ENCODE data around the gene TENM4.

The TENM4 gene

GRCh38 chr11:79441461-79441875 is 638 bp upstream of the TENM4 start:
- no peak overlapping the region for H3K9ac ChIP-seq (ENCODE audit: low read depth, low read length)
- peaks cover 61% of the 10 kb centered on the region for H3K27me3 ChIP-seq (ENCODE audit: control insufficient read depth, insufficient read depth, low read length)
- H3K4me1 ChIP-seq (ENCODE audit: control insufficient read depth, insufficient read depth, low read length), result peaks cover 4% of the 10 kb centered on the region
- no peaks in the 10 kb centered on the region for H3K36me3 ChIP-seq (ENCODE audit: control insufficient read depth, insufficient read depth, low read length)
- H3K4me3 ChIP-seq (ENCODE audit: low read depth, low read length), result peak overlapping the region; percentile 74
- no peaks in the 10 kb centered on the region for H3K9me3 ChIP-seq (ENCODE audit: control insufficient read depth, insufficient read depth, low read length)

- peaks cover 4% of the 10 kb centered on the region for H3K4me1 ChIP-seq (ENCODE audit: control insufficient read depth, insufficient read depth, low read length)
- no peaks in the 10 kb centered on the region for H3K36me3 ChIP-seq (ENCODE audit: control insufficient read depth, insufficient read depth, low read length)
- no peaks in the 10 kb centered on the region for H3K9me3 ChIP-seq (ENCODE audit: control insufficient read depth, insufficient read depth, low read length)
- peaks cover 75% of the 10 kb centered on the region for H3K27me3 ChIP-seq (ENCODE audit: control insufficient read depth, insufficient read depth, low read length)
- H3K4me3 ChIP-seq (ENCODE audit: low read depth, low read length), result peak overlapping the region; percentile 74
- H3K9ac ChIP-seq (ENCODE audit: low read depth, low read length), result no peak overlapping the region
Measured at GRCh38 chr11:79439886-79440570, 802 bp downstream of the TENM4 start.

- peak overlapping the region; percentile 74 for H3K4me3 ChIP-seq (ENCODE audit: low read depth, low read length)
- peaks cover 4% of the 10 kb centered on the region for H3K4me1 ChIP-seq (ENCODE audit: control insufficient read depth, insufficient read depth, low read length)
Measured at GRCh38 chr11:79439410-79439885, 1.4 kb downstream of the TENM4 start.

GRCh38 chr11:79438631-79439409 is 2.0 kb downstream of the TENM4 start:
- H3K9me3 ChIP-seq (ENCODE audit: control insufficient read depth, insufficient read depth, low read length), result no peaks in the 10 kb centered on the region
- H3K27me3 ChIP-seq (ENCODE audit: control insufficient read depth, insufficient read depth, low read length), result peaks cover 83% of the 10 kb centered on the region
- H3K9ac ChIP-seq (ENCODE audit: low read depth, low read length), result peak overlapping the region; percentile 16
- H3K36me3 ChIP-seq (ENCODE audit: control insufficient read depth, insufficient read depth, low read length), result no peaks in the 10 kb centered on the region
- peak overlapping the region; percentile 74 for H3K4me3 ChIP-seq (ENCODE audit: low read depth, low read length)
- peaks cover 9% of the 10 kb centered on the region for H3K4me1 ChIP-seq (ENCODE audit: control insufficient read depth, insufficient read depth, low read length)

More at GRCh38 chr11:79439410-79439885, 1.4 kb downstream of the TENM4 start:
- no peaks in the 10 kb centered on the region for H3K9me3 ChIP-seq (ENCODE audit: control insufficient read depth, insufficient read depth, low read length)
- peaks cover 81% of the 10 kb centered on the region for H3K27me3 ChIP-seq (ENCODE audit: control insufficient read depth, insufficient read depth, low read length)
- H3K36me3 ChIP-seq (ENCODE audit: control insufficient read depth, insufficient read depth, low read length), result no peaks in the 10 kb centered on the region
- H3K9ac ChIP-seq (ENCODE audit: low read depth, low read length), result no peak overlapping the region

- Histone ChIP-seq H3K4me3 (ENCODE audit: low read depth, low read length) (peak overlapping the region; percentile 74), H3K4me1 (ENCODE audit: control insufficient read depth, insufficient read depth, low read length) (peaks cover 13% of the 10 kb centered on the region), H3K36me3 (ENCODE audit: control insufficient read depth, insufficient read depth, low read length) (no peaks in the 10 kb centered on the region), H3K9me3 (ENCODE audit: control insufficient read depth, insufficient read depth, low read length) (no peaks in the 10 kb centered on the region), H3K9ac (ENCODE audit: low read depth, low read length) (peak overlapping the region; percentile 16), H3K27me3 (ENCODE audit: control insufficient read depth, insufficient read depth, low read length) (peaks cover 83% of the 10 kb centered on the region)
Measured at GRCh38 chr11:79437981-79438630, 2.7 kb downstream of the TENM4 start.

GRCh38 chr11:79437278-79437980 is 3.4 kb downstream of the TENM4 start:
- H3K9ac ChIP-seq (ENCODE audit: low read depth, low read length), result no peak overlapping the region

GRCh38 chr11:79436919-79437277 is 3.9 kb downstream of the TENM4 start:
- H3K27me3 ChIP-seq (ENCODE audit: control insufficient read depth, insufficient read depth, low read length), result peaks cover 77% of the 10 kb centered on the region
- peaks cover 13% of the 10 kb centered on the region for H3K4me1 ChIP-seq (ENCODE audit: control insufficient read depth, insufficient read depth, low read length)
- peak overlapping the region; percentile 71 for H3K4me3 ChIP-seq (ENCODE audit: low read depth, low read length)
- no peaks in the 10 kb centered on the region for H3K36me3 ChIP-seq (ENCODE audit: control insufficient read depth, insufficient read depth, low read length)
- H3K9me3 ChIP-seq (ENCODE audit: control insufficient read depth, insufficient read depth, low read length), result no peaks in the 10 kb centered on the region
- H3K9ac ChIP-seq (ENCODE audit: low read depth, low read length), result no peak overlapping the region

More at GRCh38 chr11:79437278-79437980, 3.4 kb downstream of the TENM4 start:
- Histone ChIP-seq H3K4me3 (ENCODE audit: low read depth, low read length) (peak overlapping the region; percentile 74), H3K27me3 (ENCODE audit: control insufficient read depth, insufficient read depth, low read length) (peaks cover 80% of the 10 kb centered on the region), H3K36me3 (ENCODE audit: control insufficient read depth, insufficient read depth, low read length) (no peaks in the 10 kb centered on the region), H3K4me1 (ENCODE audit: control insufficient read depth, insufficient read depth, low read length) (peaks cover 13% of the 10 kb centered on the region), H3K9me3 (ENCODE audit: control insufficient read depth, insufficient read depth, low read length) (no peaks in the 10 kb centered on the region)

- Histone ChIP-seq H3K36me3 (ENCODE audit: control insufficient read depth, insufficient read depth, low read length) (no peaks in the 10 kb centered on the region), H3K27me3 (ENCODE audit: control insufficient read depth, insufficient read depth, low read length) (peaks cover 74% of the 10 kb centered on the region), H3K4me1 (ENCODE audit: control insufficient read depth, insufficient read depth, low read length) (peaks cover 17% of the 10 kb centered on the region), H3K9ac (ENCODE audit: low read depth, low read length) (no peak overlapping the region), H3K4me3 (ENCODE audit: low read depth, low read length) (no peak overlapping the region), H3K9me3 (ENCODE audit: control insufficient read depth, insufficient read depth, low read length) (no peaks in the 10 kb centered on the region)
Measured at GRCh38 chr11:79434283-79434682, 6.5 kb downstream of the TENM4 start.

GRCh38 chr11:79432138-79432537 is 8.7 kb downstream of the TENM4 start:
- no peaks in the 10 kb centered on the region for H3K36me3 ChIP-seq (ENCODE audit: control insufficient read depth, insufficient read depth, low read length)
- peaks cover 17% of the 10 kb centered on the region for H3K4me1 ChIP-seq (ENCODE audit: control insufficient read depth, insufficient read depth, low read length)
- H3K9ac ChIP-seq (ENCODE audit: low read depth, low read length), result no peak overlapping the region
- H3K4me3 ChIP-seq (ENCODE audit: low read depth, low read length), result no peak overlapping the region
- peaks cover 57% of the 10 kb centered on the region for H3K27me3 ChIP-seq (ENCODE audit: control insufficient read depth, insufficient read depth, low read length)
- no peaks in the 10 kb centered on the region for H3K9me3 ChIP-seq (ENCODE audit: control insufficient read depth, insufficient read depth, low read length)

- no peaks in the 10 kb centered on the region for H3K36me3 ChIP-seq (ENCODE audit: control insufficient read depth, insufficient read depth, low read length)
- peaks cover 14% of the 10 kb centered on the region for H3K4me1 ChIP-seq (ENCODE audit: control insufficient read depth, insufficient read depth, low read length)
- H3K4me3 ChIP-seq (ENCODE audit: low read depth, low read length), result no peak overlapping the region
- H3K27me3 ChIP-seq (ENCODE audit: control insufficient read depth, insufficient read depth, low read length), result peaks cover 51% of the 10 kb centered on the region
- no peaks in the 10 kb centered on the region for H3K9me3 ChIP-seq (ENCODE audit: control insufficient read depth, insufficient read depth, low read length)
- no peak overlapping the region for H3K9ac ChIP-seq (ENCODE audit: low read depth, low read length)
Measured at GRCh38 chr11:79431535-79431934, 9.3 kb downstream of the TENM4 start.

- H3K27me3 ChIP-seq (ENCODE audit: control insufficient read depth, insufficient read depth, low read length), result peaks cover 38% of the 10 kb centered on the region
Measured at GRCh38 chr11:79430280-79430679, 10.6 kb downstream of the TENM4 start.

More at GRCh38 chr11:79430280-79430679, 10.6 kb downstream of the TENM4 start:
- no peak overlapping the region for H3K4me3 ChIP-seq (ENCODE audit: low read depth, low read length)
- H3K9ac ChIP-seq (ENCODE audit: low read depth, low read length), result no peak overlapping the region
- H3K36me3 ChIP-seq (ENCODE audit: control insufficient read depth, insufficient read depth, low read length), result no peaks in the 10 kb centered on the region
- peaks cover 13% of the 10 kb centered on the region for H3K4me1 ChIP-seq (ENCODE audit: control insufficient read depth, insufficient read depth, low read length)
- no peaks in the 10 kb centered on the region for H3K9me3 ChIP-seq (ENCODE audit: control insufficient read depth, insufficient read depth, low read length)

Data from iPS-15b (cell line).